Anterior cingulate cortex (tissue), 58 donors: Measurements from ENCODE around the gene MTUS2.
"Not testable (repeated sequence)": the region's sequence is repeated elsewhere in the genome, so short reads cannot be mapped to it uniquely, and the experiment has no call there.

ENCODE experiments used
- DNase-seq, 58 donors: peaks; one replicate each; lab custom pipeline; 2025; lab: John Stamatoyannopoulos, UW

The MTUS2 gene

DNA sequence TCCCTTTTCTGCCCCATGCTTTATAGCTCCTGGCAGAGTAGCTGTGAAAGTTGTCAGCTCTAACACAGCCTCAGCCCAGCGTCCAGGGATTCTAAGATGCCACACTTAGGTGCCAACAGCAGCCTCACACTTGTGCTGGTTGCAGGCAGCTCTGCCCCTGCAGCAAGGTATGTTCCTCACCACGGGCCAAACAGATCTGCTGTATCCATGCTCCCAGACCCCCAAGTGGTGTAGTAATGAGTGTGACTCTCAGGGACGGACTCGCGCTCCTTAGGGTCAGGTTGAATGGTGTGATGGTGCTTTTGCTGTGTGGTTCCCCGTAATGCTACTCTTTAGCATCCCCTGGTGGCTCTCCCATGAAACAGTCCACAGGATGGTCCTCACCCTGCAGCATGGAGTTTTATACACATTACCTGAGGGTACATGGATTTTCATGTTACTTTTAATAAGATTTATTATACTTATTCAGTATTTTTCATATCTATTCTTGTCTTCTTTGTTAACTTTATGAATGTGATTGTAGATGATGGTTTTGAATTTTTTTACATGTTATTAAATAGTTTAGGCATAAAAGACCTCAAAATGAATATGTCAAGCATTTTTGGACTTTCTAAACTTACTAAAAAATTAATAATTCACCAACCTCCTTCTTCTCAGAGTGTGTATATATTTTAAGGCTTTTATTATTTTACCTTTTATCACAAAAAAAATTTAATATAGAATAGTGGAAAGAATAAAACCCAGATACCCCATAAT, 542.9 kb downstream of the MTUS2 start:
- peak in 46 of 58 donors; percentile 2 to 66 (median 17) for DNase-seq

GRCh38 chr13:29369060-29369743, 549.1 kb downstream of the MTUS2 start:
- DNase-seq, result peak in 14 of 58 donors; percentile 1 to 68 (median 8)

GRCh38 chr13:29379281-29379680, 559.1 kb downstream of the MTUS2 start:
- DNase-seq, result no peak

- no peak for DNase-seq
Measured at GRCh38 chr13:29379865-29380264, 559.7 kb downstream of the MTUS2 start.

DNA sequence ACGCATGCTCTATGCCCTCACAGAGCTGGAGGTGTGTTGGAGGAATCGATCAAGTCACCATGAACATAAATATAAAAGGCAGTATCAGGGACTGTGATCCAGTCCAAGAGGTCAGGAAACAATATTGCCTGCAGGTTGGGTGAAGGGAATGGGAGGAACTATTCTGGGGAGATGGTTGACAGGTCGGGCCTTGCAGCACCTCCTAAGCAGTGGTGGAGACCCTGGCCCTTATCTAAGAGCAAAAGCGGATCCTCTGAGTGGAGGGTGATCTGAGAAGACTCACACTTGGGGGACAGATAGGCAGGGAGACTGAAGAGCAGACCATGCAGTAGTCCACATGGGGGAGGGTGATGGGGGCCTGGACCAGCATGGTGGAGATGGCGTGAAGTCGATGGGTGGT, 561.9 kb downstream of the MTUS2 start:
- DNase-seq, result no peak

DNA sequence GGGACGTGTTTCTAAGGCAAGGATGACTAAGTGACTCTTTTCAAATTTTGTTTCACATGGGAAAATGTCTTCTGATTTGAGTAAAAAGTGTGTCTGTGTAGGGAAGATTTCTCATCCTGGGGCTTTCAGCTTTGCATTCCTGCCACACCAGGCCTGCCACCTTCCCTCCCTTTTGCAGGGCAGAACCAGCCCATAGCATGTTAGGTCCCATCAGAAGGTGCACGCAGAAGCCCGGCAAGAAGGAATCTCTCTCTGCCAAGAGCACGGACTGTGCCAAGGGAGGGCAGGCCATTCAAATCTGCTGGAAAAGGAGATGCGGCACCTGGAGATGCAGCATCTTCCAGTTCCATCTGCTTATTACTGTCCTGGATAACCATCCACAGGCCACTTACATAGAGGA, 563.3 kb downstream of the MTUS2 start:
- DNase-seq, result no peak

- DNase-seq, result no peak
Measured at GRCh38 chr13:29384466-29384865, 564.3 kb downstream of the MTUS2 start.

DNA sequence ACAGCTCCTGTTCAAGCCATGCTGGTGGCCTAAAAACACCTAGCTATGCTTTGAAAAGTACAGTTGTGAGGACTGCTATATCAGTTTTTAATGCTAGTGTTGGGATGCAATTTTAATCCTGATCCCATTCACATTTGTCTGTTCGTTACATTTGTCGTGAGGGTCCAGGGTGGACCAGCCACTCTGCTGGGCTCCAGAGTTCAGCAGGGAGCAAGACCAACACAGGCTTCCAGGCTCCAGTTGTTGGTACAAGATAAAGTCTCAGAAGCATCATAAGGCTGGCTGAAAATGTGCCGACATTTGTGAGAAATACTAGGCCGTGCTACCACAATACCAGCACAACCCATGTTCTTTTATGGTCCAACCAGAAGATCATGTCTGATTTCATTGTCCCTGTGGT, 564.7 kb downstream of the MTUS2 start:
- no peak for DNase-seq

- DNase-seq, result no peak
Measured at GRCh38 chr13:29386246-29386645, 566.1 kb downstream of the MTUS2 start.

GRCh38 chr13:29390598-29390997, 570.5 kb downstream of the MTUS2 start:
- not testable (repeated sequence) for DNase-seq

DNA sequence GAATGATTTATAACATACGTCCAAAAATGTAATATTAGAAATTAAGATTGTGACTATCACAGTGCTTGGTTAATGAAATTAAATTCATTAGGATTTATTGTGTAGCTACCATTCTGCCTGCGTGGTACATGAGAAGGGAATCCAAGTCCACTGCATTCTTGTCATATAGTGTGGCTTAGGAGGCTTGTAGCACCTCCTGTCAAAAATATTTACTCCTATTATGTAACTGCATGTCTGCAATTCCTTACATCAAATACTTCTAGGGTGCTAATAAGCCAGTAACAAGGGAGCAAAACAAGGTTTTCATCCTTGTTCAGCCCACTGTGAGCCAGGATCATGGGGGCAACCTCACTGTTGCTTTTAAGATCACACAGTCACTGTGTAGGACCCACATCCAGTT, 576.3 kb downstream of the MTUS2 start:
- no peak for DNase-seq

DNA sequence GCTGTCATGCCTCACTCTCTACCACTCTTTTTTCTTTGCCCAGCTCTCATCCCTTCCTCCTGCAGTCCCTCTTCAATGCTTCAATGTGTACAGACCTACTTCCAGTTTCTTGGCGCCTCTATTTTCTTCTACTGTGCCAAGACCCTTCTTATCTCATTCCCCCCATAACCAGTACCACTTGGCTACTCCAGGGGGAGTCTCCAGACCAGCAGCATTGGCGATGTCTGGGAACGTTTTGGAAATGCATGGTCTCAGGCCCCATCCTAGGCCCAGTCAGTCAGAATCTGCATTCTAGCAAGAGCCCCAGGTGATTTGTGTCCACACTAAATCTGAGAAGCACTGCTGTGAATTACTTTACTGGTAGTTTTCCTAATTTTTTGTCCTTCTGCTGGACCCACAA, 577.1 kb downstream of the MTUS2 start:
- no peak for DNase-seq

GRCh38 chr13:29402166-29402636, 582.1 kb downstream of the MTUS2 start:
- DNase-seq, result peak in 3 of 58 donors; percentile 12 to 22 (median 16)

DNA sequence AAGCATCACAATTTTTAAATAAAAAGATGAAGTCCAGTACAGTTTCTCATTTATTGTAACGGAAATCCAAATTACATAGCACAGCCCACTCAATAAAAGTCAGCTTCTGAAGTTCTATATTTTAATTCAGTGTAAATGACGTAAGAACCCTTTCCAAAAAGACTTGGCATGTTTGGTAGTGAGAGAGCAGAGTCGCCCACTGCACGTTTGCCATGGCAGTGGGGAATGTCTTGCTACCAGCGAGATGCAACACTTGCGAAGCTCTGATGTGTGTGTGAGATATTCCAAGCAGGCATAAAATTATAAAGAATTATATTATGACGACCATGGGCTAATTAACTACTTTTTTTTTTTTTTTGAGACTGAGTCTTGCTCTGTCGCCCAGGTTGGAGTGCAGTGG, 585.3 kb downstream of the MTUS2 start:
- DNase-seq, result peak in 2 of 58 donors; percentile 6 to 8

- no peak for DNase-seq
Measured at GRCh38 chr13:29411481-29411880, 591.3 kb downstream of the MTUS2 start.

DNA sequence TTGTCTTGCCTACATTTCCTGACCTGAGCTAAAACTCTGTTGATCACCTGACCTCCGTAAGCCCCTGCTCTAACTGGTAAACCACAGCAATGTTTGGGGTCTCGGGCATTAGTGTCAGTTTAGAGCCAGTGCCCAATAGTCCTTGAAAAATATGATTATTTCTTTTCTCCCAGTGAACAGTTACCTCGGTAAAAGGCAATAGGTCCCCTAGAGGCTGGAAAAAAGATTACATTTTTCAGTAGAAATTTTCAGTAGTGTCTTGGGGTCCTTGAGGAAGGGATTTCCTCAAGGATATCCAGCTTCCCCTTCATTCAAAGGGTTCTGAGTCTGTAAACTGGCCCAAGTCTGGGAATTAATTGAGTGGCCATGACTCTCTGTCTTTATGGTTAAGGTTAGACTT, 597.9 kb downstream of the MTUS2 start:
- DNase-seq, result no peak

DNA sequence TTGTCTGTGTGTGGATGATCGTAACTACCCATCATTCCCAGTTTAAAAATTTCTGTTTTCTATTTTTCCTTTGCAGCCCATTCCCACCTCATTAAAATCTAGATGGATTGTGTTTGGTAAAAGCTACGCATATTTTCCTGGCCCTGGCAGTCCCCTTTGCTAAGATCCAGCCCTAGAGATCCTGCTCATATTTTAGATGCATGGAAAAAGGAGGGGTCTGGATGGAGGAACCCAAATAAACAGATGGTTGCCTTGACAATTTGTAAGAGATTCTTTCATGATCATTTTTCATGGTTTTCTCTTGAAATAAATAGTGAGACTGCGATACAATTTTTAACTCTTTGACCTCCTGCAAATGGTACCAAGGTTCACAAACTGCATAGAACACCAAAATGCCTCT, 601.0 kb downstream of the MTUS2 start:
- no peak for DNase-seq

DNA sequence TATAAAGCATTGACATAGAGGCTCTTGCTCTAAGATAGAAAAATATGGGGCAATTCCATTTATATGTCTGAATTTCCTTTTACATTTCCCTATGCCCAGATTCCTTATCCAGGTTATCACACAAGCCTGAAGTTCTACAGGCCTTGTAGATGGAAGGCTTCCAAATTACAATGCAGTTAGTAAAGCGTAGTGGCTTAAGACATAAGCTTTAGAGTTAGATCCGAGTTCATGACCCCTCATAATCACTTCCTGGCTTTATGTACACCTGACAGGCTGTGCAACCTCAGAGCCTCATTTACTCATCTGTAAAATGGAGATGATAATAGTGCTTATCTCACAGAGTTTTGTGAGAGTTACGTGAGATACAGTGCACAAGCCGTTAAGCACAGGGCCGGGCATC, 601.9 kb downstream of the MTUS2 start:
- DNase-seq, result no peak

DNA sequence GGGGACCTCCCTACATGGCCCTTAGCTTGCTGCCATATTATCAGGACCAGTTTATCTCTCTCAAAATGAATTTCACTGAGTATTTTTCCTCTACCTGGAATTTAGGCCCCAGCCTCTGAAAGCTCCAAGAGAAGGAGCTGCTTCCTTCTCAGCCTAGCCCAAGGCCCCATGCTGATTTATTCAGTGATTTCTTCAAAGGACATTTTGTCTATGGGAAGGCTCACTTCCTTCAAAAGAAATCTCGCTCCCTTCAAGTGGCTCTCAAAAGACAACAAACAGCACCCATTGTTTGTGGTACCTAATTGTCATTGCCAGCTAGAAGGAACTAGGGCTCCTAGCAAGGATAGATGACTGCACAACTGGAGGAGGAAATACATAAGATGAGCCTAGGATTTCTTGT, 602.9 kb downstream of the MTUS2 start:
- no peak for DNase-seq

- DNase-seq, result no peak
Measured at GRCh38 chr13:29427937-29428309, 607.8 kb downstream of the MTUS2 start.

- DNase-seq, result peak in 33 of 58 donors; percentile 6 to 81 (median 37)
Measured at GRCh38 chr13:29428310-29429181, 608.4 kb downstream of the MTUS2 start.
